ENCODE measurements around the gene TNS1. TPM values are rescaled to one million over a fixed set of nuclear protein-coding genes. Genes with fewer than 3 reads are reported as not detected.

The TNS1 gene
- total RNA-seq, 1 experiment from 2014 or later: 3.4 TPM

DNA sequence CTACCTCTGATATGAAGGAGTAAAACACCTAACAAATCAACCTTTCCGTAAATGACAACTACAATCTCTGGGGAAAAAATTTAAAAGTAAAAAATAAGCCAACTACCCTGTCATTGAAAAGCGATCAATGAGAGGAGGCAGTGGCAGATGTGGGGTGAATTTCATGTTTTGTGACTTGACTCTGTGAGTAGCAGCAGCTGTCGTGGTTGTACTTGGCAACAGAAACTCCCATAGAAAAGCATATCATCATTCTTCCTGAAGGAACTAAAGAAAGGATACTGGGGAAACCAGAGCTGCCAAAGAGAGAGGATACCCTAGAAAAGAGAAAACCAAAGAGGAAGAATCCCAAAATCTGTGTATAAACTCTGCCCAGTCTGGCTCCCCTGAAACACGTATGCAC lies 236.4 kb downstream of the TNS1 start:
- WGBS (ENCODE audit: extremely low coverage, insufficient read length, low lambda C conversion rate): no CpG with 5 or more reads among the region's 4 CpGs
- no peak overlapping the region for H3K18ac ChIP-seq (ENCODE audit: insufficient read length, low read depth, low read length)
- H3K36me3 Mint-ChIP-seq (ENCODE audit: insufficient read depth in 1 of 3, low read depth in 3 of 3): peaks cover 4 to 14% (median 6%) of the 10 kb centered on the region in 3 experiments
- H3K79me1 ChIP-seq (ENCODE audit: insufficient read depth, low read depth, low read length, poor library complexity, severe bottlenecking): no peaks in the 10 kb centered on the region
- TF ChIP-seq, protein P1, sequence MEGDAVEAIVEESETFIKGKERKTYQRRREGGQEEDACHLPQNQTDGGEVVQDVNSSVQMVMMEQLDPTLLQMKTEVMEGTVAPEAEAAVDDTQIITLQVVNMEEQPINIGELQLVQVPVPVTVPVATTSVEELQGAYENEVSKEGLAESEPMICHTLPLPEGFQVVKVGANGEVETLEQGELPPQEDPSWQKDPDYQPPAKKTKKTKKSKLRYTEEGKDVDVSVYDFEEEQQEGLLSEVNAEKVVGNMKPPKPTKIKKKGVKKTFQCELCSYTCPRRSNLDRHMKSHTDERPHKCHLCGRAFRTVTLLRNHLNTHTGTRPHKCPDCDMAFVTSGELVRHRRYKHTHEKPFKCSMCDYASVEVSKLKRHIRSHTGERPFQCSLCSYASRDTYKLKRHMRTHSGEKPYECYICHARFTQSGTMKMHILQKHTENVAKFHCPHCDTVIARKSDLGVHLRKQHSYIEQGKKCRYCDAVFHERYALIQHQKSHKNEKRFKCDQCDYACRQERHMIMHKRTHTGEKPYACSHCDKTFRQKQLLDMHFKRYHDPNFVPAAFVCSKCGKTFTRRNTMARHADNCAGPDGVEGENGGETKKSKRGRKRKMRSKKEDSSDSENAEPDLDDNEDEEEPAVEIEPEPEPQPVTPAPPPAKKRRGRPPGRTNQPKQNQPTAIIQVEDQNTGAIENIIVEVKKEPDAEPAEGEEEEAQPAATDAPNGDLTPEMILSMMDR (conservative IDR thresholded peaks at IDR 0.05): no peak
- no peak overlapping the region for H3K27ac Mint-ChIP-seq
- no peak overlapping the region for H3K4ac ChIP-seq (ENCODE audit: low read depth, low read length)
- no peak overlapping the region for H2BK5ac ChIP-seq (ENCODE audit: insufficient read length, low read length)
- no peak overlapping the region for H2BK15ac ChIP-seq (ENCODE audit: low read depth, low read length)
- no peak overlapping the region for H4K5ac ChIP-seq (ENCODE audit: insufficient read length, low read depth, low read length)
- H3K4me1 ChIP-seq (ENCODE audit: insufficient read depth, low read length): no peaks in the 10 kb centered on the region
- peaks cover 23 to 24% of the 10 kb centered on the region in 2 experiments for H3K9me3 Mint-ChIP-seq
- H4K8ac ChIP-seq (replicated peaks; ENCODE audit: insufficient read length, low read depth, low read length): no peak overlapping the region
- H3K14ac ChIP-seq (ENCODE audit: insufficient read depth, low read length): no peak overlapping the region
- no peak overlapping the region for H3K27ac ChIP-seq (ENCODE audit: insufficient read length, low read depth, low read length)
- no peak overlapping the region for H4K91ac ChIP-seq (ENCODE audit: insufficient read length, low read depth, low read length)
- peaks cover 16% of the 10 kb centered on the region for H3K27me3 Mint-ChIP-seq (ENCODE audit: low read depth)
- H2AK5ac ChIP-seq (ENCODE audit: insufficient read length, low read length): no peak overlapping the region
- H3K4me2 ChIP-seq (ENCODE audit: insufficient read depth, insufficient read length, low read length): no peak overlapping the region
- no peaks in the 10 kb centered on the region; the same call in 1 of the 2 replicates for H3K27me3 ChIP-seq (ENCODE audit: insufficient read depth, low read length)
- H3K79me2 ChIP-seq (ENCODE audit: insufficient read depth, low read length): no peaks in the 10 kb centered on the region
- H3K23ac ChIP-seq (ENCODE audit: insufficient read length, low read depth, low read length): no peak overlapping the region
- H3K4me3 Mint-ChIP-seq: no peak overlapping the region; a peak in 1 of 5 replicates
- H3K9me3 ChIP-seq (ENCODE audit: control insufficient read depth, low read depth, low read length): no peaks in the 10 kb centered on the region
- H3K9ac ChIP-seq (ENCODE audit: extremely low read depth, insufficient read length, low read length): no peak overlapping the region
- no peak overlapping the region for H3K56ac ChIP-seq (ENCODE audit: insufficient read length, low read depth, low read length)
- H2AFZ ChIP-seq (ENCODE audit: low read length): no peak overlapping the region
- H2BK120ac ChIP-seq (ENCODE audit: low read depth, low read length, poor library complexity, severe bottlenecking): no peak overlapping the region
- no peak overlapping the region for H2BK12ac ChIP-seq (ENCODE audit: insufficient read length, low read depth, low read length)
- no peak for DNase-seq
- H4K20me1 ChIP-seq (ENCODE audit: control insufficient read depth, insufficient read depth, insufficient read length): no peaks in the 10 kb centered on the region
- H3K4me1 Mint-ChIP-seq: no peaks in the 10 kb centered on the region
- no peaks in the 10 kb centered on the region for H3K23me2 ChIP-seq (ENCODE audit: insufficient read length, low read depth, low read length, poor library complexity, severe bottlenecking)
- no peak overlapping the region for H2BK20ac ChIP-seq (ENCODE audit: low read depth, low read length, poor library complexity, severe bottlenecking)
- H3T11ph ChIP-seq (ENCODE audit: low read length): no peak overlapping the region
